SU-DHL-6 (cell line): ENCODE results near the gene TMEM198.

ENCODE experiments used
- H2AFZ ChIP-seq: fragments of 200-600 bp; sonication (generic); 2 replicates; pipeline ENCODE4 v1.6.1; 2014; ENCODE audit warnings: low read depth, mild to moderate bottlenecking, moderate library complexity, mixed read lengths, antibody characterized with exemption, low read length; ENCODE audit not compliant: severe bottlenecking
- H3F3A ChIP-seq: fragments of 200-600 bp; shearing (Covaris generic); 2 replicates; pipeline ENCODE4 v1.6.0; 2016; ENCODE audit warnings: antibody characterized with exemption, mild to moderate bottlenecking; ENCODE audit not compliant: insufficient read depth
- H3K27ac ChIP-seq: fragments of 200-600 bp; sonication (generic); 2 replicates; pipeline ENCODE4 v1.5.1; 2016; ENCODE audit warnings: low read depth, mild to moderate bottlenecking, low read length, moderate library complexity, mixed read lengths
- H3K27me3 ChIP-seq: fragments of 200-600 bp; sonication (generic), shearing (Covaris generic); 2 replicates; pipeline ENCODE4 v1.6.0; 2014; ENCODE audit warnings: mild to moderate bottlenecking, low read length
- H3K36me3 ChIP-seq: fragments of 200-600 bp; sonication (generic); 2 replicates; pipeline ENCODE4 v1.6.1; 2014; ENCODE audit warnings: mild to moderate bottlenecking, low read length, mixed read lengths
- H3K4me2 ChIP-seq: fragments of 300-600, 200-600 bp; shearing (Covaris generic), sonication (generic); 2 replicates; pipeline ENCODE4 v1.6.0; 2014; ENCODE audit warnings: low read length, low read depth, mild to moderate bottlenecking; ENCODE audit not compliant: poor library complexity, severe bottlenecking
- H3K4me3 ChIP-seq: fragments of 200-600 bp; sonication (generic); 2 replicates; pipeline ENCODE4 v1.5.1; 2014; ENCODE audit warnings: antibody characterized with exemption, low read length, mild to moderate bottlenecking, mixed read lengths; ENCODE audit not compliant: insufficient read depth, poor library complexity, severe bottlenecking
- H3K79me2 ChIP-seq: fragments of 200-600 bp; sonication (generic); 2 replicates; pipeline ENCODE4 v1.6.1; 2014; ENCODE audit warnings: mild to moderate bottlenecking, low read length, moderate library complexity; ENCODE audit not compliant: insufficient read depth
- H3K9ac ChIP-seq: fragments of 200-600 bp; sonication (generic); 2 replicates; pipeline ENCODE4 v1.7.0; 2014; ENCODE audit warnings: mild to moderate bottlenecking, low read length
- H3K9me2 ChIP-seq: fragments of 200-600 bp; sonication (generic); replicated peaks from 2 replicates; pipeline ENCODE4 v1.6.1; 2014; ENCODE audit warnings: low read length; ENCODE audit not compliant: insufficient read depth
- H3K9me3 ChIP-seq: fragments of 200-600 bp; sonication (generic); 2 replicates; pipeline ENCODE4 v1.6.1; 2014; ENCODE audit warnings: low read length, mixed read lengths; ENCODE audit not compliant: insufficient read depth
- H4K20me1 ChIP-seq: fragments of 200-600 bp; sonication (generic); 2 replicates; pipeline ENCODE4 v1.6.1; 2014; ENCODE audit warnings: low read depth, mild to moderate bottlenecking, antibody characterized with exemption, low read length, moderate library complexity, mixed read lengths
- EZH2phosphoT487 ChIP-seq: fragments of 200-600 bp; sonication (generic), shearing (Covaris generic); conservative IDR thresholded peaks from 2 replicates; pipeline ENCODE4 v1.6.1; 2018; ENCODE audit warnings: mild to moderate bottlenecking, antibody characterized with exemption, low read length, moderate library complexity, mixed read lengths
- TF ChIP-seq, protein P1 (sequence below): fragments of 200-600 bp; sonication (generic); IDR thresholded peaks from one replicate; pipeline ENCODE4 v1.5.1; 2017; ENCODE audit warnings: antibody characterized with exemption, mild to moderate bottlenecking, low read length, moderate library complexity; ENCODE audit not compliant: insufficient read depth, poor library complexity, severe bottlenecking

Gene TMEM198

GRCh38 chr2:219505585-219505984 lies 38.2 kb upstream of the TMEM198 start:
- H3K9me2 ChIP-seq, result no peaks in the 10 kb centered on the region

DNA sequence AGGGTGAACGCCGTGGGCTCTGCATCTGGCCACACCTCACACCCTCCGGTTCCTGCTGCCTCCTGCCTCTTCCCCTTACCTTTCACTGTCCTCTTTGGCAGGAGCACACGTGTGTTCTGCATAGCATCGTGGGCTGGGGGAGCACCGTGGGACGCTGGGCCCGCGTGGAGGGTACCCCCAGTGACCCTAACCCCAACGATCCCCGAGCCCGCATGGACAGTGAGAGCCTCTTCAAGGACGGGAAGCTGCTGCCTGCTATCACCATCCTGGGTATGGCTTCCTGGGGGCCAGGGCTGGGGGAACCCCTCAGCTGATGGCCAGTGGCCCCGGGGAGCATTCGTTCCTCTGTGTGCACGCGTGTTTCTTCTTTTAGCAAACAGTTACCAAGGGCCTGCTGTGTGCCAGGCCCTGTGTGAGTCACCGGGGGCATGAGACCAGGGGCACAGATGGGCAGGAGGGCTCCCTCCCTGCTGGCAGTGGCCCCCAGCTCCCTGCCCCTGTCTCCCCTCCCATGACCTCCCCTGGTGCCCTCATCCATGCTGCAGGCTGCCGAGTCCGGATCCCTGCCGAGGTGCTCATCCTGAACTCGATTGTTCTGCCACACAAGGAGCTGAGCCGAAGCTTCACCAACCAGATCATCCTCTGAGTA lies 37.6 kb upstream of the TMEM198 start:
- H3K9me3 ChIP-seq, result no peaks in the 10 kb centered on the region
- H3K27me3 ChIP-seq, result no peaks in the 10 kb centered on the region
- H3K79me2 ChIP-seq, result no peaks in the 10 kb centered on the region
- no peak overlapping the region for H3K9ac ChIP-seq
- H3K27ac ChIP-seq, result no peak overlapping the region
- TF ChIP-seq EZH2phosphoT487, result no peak
- TF ChIP-seq, protein P1, sequence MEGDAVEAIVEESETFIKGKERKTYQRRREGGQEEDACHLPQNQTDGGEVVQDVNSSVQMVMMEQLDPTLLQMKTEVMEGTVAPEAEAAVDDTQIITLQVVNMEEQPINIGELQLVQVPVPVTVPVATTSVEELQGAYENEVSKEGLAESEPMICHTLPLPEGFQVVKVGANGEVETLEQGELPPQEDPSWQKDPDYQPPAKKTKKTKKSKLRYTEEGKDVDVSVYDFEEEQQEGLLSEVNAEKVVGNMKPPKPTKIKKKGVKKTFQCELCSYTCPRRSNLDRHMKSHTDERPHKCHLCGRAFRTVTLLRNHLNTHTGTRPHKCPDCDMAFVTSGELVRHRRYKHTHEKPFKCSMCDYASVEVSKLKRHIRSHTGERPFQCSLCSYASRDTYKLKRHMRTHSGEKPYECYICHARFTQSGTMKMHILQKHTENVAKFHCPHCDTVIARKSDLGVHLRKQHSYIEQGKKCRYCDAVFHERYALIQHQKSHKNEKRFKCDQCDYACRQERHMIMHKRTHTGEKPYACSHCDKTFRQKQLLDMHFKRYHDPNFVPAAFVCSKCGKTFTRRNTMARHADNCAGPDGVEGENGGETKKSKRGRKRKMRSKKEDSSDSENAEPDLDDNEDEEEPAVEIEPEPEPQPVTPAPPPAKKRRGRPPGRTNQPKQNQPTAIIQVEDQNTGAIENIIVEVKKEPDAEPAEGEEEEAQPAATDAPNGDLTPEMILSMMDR, result no peak
- no peak overlapping the region for H2AFZ ChIP-seq
- no peaks in the 10 kb centered on the region for H3F3A ChIP-seq
- no peak overlapping the region for H3K4me3 ChIP-seq
- no peaks in the 10 kb centered on the region for H3K36me3 ChIP-seq
- no peak overlapping the region for H3K4me2 ChIP-seq
- no peaks in the 10 kb centered on the region for H3K9me2 ChIP-seq
- no peaks in the 10 kb centered on the region for H4K20me1 ChIP-seq

More at GRCh38 chr2:219505585-219505984, 38.2 kb upstream of the TMEM198 start:
- Histone ChIP-seq H4K20me1 (no peaks in the 10 kb centered on the region), H2AFZ (no peak overlapping the region), H3K9ac (no peak overlapping the region), H3K79me2 (no peaks in the 10 kb centered on the region), H3K27ac (no peak overlapping the region), H3F3A (no peaks in the 10 kb centered on the region), H3K4me2 (no peak overlapping the region), H3K4me3 (no peak overlapping the region), H3K27me3 (no peaks in the 10 kb centered on the region), H3K36me3 (no peaks in the 10 kb centered on the region), H3K9me3 (no peaks in the 10 kb centered on the region)
- no peak for TF ChIP-seq EZH2phosphoT487
- TF ChIP-seq, protein P1, result no peak

DNA sequence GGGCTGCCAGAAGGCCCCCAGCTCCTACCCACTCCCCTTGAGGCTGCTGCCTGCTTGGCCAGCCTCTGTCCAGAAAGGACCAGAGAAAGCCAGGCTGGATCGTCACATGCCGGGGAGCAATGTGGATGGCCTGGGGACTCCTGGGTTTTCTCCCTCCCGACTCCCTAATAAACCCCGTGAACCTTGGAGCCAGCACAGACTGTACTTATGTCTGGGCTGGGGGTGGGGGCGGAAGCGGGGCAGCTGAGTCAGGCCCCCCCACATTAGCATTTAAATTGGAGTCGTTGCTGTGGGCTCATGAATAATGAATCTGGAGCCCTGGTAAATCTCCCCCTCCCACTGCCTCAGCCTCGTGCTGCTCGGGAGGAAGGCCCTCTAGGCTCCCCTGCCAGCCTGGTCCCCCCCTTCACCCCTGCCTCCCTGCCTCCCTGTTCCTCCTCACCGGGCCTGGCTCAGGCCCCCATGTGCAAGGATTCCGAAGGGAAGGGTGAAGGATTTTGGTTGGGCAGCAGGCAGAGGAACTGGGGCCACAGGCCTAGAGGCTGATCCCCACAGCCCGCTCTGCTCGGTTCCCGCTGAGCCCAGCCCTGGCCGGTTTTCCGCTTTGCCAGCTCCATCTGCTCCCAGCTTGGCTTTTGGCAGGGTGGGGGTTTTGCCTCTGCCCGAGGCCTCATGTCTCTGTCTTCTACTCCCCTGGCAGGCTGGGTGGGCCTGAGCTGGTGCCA lies 36.9 kb upstream of the TMEM198 start:
- Histone ChIP-seq H3K79me2 (no peaks in the 10 kb centered on the region), H3K9ac (no peak overlapping the region), H3K9me2 (no peaks in the 10 kb centered on the region), H3K4me3 (no peak overlapping the region), H3K9me3 (no peaks in the 10 kb centered on the region), H4K20me1 (no peaks in the 10 kb centered on the region), H3K4me2 (no peak overlapping the region), H3F3A (no peaks in the 10 kb centered on the region), H3K27ac (no peak overlapping the region), H2AFZ (no peak overlapping the region), H3K27me3 (no peaks in the 10 kb centered on the region), H3K36me3 (no peaks in the 10 kb centered on the region)
- TF ChIP-seq, protein P1, result no peak
- no peak for TF ChIP-seq EZH2phosphoT487
